ENCODE measurements around the gene EVA1C. TPM values are rescaled to one million over a fixed set of nuclear protein-coding genes. Genes with fewer than 3 reads are reported as not detected.
A peak's percentile ranks its signal among the peaks of the same experiment; 100 is the strongest.

Gene EVA1C
- total and polyA plus RNA-seq, 9 of the 15 experiments (the other 6 are each of a cell fraction or from before 2014, with no cell fraction given) = 0.22 TPM; not detected in 8

DNA sequence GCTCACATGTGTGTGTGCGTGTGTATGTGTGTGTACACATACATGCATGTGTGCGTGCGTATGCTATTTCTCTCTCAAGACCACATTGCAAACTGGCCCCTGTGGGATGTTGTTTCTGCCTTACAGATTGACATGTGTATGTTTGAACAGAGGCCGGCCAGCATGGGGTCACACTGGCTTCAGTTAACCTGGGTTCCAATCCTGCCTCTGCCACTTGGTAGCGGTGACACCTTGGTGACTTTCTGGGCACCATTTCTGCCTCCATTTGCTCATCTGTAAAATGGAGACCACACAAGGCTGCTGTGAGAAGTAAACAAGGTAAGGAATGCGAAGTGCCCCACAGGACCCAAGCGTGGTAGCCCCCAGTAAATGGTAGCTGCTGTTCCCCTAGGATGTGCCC lies 121.1 kb downstream of the EVA1C start:
- H3K36me3 ChIP-seq (ENCODE audit: control insufficient read depth, insufficient read depth, low read length) = no peaks in the 10 kb centered on the region
- no TSS peak for BruUV-seq (replicated peaks)
- H3K4me3 ChIP-seq = no peak overlapping the region
- H2AFZ ChIP-seq (ENCODE audit: low read depth, low read length) = no peak overlapping the region
- no peak for FAIRE-seq
- H3K9me1 ChIP-seq (ENCODE audit: control insufficient read depth, insufficient read depth, low read length) = no peaks in the 10 kb centered on the region
- ChIA-PET CTCF (ENCODE audit: low intra/inter-chr PET ratio) (no interaction called here), POLR2A (no interaction called here)
- no peaks in the 10 kb centered on the region; the same call in 1 of the 2 replicates for H3K9me3 ChIP-seq (replicated peaks; ENCODE audit: control insufficient read depth, insufficient read depth, low read depth, low read length)
- H3K9ac ChIP-seq (ENCODE audit: insufficient read depth in 1 of 2, low read depth in 2 of 2, low read length in 2 of 2) = no peak overlapping the region
- DNase-seq (ENCODE audit: extremely low read depth in 1 of 4, low spot score in 3 of 4) = no peak
- no peaks in the 10 kb centered on the region; a peak in 2 of 5 replicates for H3K4me1 ChIP-seq (replicated peaks in 1 of 2; ENCODE audit: control insufficient read depth in 2 of 2, insufficient read depth in 2 of 2, low read length in 2 of 2)
- no peak overlapping the region; the same call in 2 of the 3 replicates for H3K27ac ChIP-seq (ENCODE audit: extremely low read depth, low read depth, low read length)
- H3K4me2 ChIP-seq (ENCODE audit: insufficient read depth, low read length) = no peak overlapping the region
- H3K27me3 ChIP-seq (ENCODE audit: control insufficient read depth in 2 of 2, insufficient read depth in 2 of 2, low read length in 2 of 2) = peaks cover 0 to 16% of the 10 kb centered on the region in 2 experiments; a peak in 3 of 5 replicates
- H4K20me1 ChIP-seq (replicated peaks; ENCODE audit: control insufficient read depth, insufficient read depth, low read length) = no peaks in the 10 kb centered on the region
- intact Hi-C loops (cut with micrococcal nuclease) = no loop called here
- in situ Hi-C loops (cut with MboI) = no loop called here
- ATAC-seq = no peak
- H3K79me2 ChIP-seq (ENCODE audit: control insufficient read depth, insufficient read depth, low read length) = no peaks in the 10 kb centered on the region
- 26% methylated on average over 7 of the region's 7 CpGs for WGBS (ENCODE audit: insufficient coverage, low coverage, missing lambda C conversion rate)
- TF ChIP-seq RBM14 (IDR thresholded peaks at IDR 0.05; ENCODE audit: borderline replicate concordance, insufficient read depth, low read depth, low read length) = no peak
- TF ChIP-seq ZKSCAN3 (CRISPR knock-in tag; IDR thresholded peaks at IDR 0.05) = no peak
- TF ChIP-seq SRSF1 (IDR thresholded peaks at IDR 0.05; ENCODE audit: low read depth, low read length) = no peak
- TF ChIP-seq ZNF140 (CRISPR knock-in tag; IDR thresholded peaks at IDR 0.05) = no peak
- TF ChIP-seq SP2 (IDR thresholded peaks at IDR 0.05; ENCODE audit: extremely low read depth, low read depth, low read length, poor library complexity, severe bottlenecking) = no peak
- TF ChIP-seq PML (IDR thresholded peaks at IDR 0.05; ENCODE audit: low read length) = no peak

DNA sequence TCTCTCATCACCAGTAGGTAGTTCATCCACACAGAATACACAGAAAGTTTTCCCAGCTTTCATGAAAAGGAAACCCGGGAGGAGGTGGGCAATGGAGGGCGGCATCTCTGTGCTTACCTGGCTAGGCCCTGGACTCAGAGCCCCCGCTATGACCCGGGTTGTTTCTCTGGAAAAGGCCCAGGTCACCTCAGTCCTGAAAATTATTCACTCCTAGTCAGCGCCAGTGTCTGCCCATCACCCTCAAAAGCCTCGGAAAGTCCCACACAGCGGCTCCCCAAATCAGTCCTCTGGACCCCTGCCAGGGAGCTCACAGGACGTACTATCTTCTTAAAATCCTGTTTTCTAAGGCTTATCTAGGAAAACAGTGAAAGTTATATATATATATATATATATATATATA lies 121.6 kb downstream of the EVA1C start:
- Histone ChIP-seq H2AFZ (ENCODE audit: low read depth, low read length) (no peak overlapping the region), H3K4me1 (replicated peaks in 1 of 2; ENCODE audit: control insufficient read depth in 2 of 2, insufficient read depth in 2 of 2, low read length in 2 of 2) (no peaks in the 10 kb centered on the region; a peak in 2 of 5 replicates), H3K4me3 (no peak overlapping the region), H4K20me1 (replicated peaks; ENCODE audit: control insufficient read depth, insufficient read depth, low read length) (no peaks in the 10 kb centered on the region), H3K9me3 (replicated peaks; ENCODE audit: control insufficient read depth, insufficient read depth, low read depth, low read length) (no peaks in the 10 kb centered on the region; the same call in 1 of the 2 replicates), H3K36me3 (ENCODE audit: control insufficient read depth, insufficient read depth, low read length) (no peaks in the 10 kb centered on the region), H3K27me3 (ENCODE audit: control insufficient read depth in 2 of 2, insufficient read depth in 2 of 2, low read length in 2 of 2) (peaks cover 0 to 16% of the 10 kb centered on the region in 2 experiments; a peak in 3 of 5 replicates), H3K9me1 (ENCODE audit: control insufficient read depth, insufficient read depth, low read length) (no peaks in the 10 kb centered on the region), H3K27ac (ENCODE audit: extremely low read depth, low read depth, low read length) (no peak overlapping the region), H3K79me2 (ENCODE audit: control insufficient read depth, insufficient read depth, low read length) (no peaks in the 10 kb centered on the region), H3K9ac (ENCODE audit: insufficient read depth in 1 of 2, low read depth in 2 of 2, low read length in 2 of 2) (no peak overlapping the region), H3K4me2 (ENCODE audit: insufficient read depth, low read length) (no peak overlapping the region)
- no peak for FAIRE-seq
- ChIA-PET CTCF (ENCODE audit: low intra/inter-chr PET ratio) (no interaction called here), POLR2A (no interaction called here)
- no peak for DNase-seq (ENCODE audit: extremely low read depth in 1 of 4, low spot score in 3 of 4)
- in situ Hi-C loops (cut with MboI) = no loop called here
- TF ChIP-seq STAG1 (CRISPR knock-in tag; IDR thresholded peaks at IDR 0.05; ENCODE audit: borderline replicate concordance) = no peak
- 0 out of 2 replicates have a peak, but pooled peaks have one; percentile 9 for TF ChIP-seq NFIC (IDR thresholded peaks at IDR 0.05)
- intact Hi-C loops (cut with micrococcal nuclease) = no loop called here
- BruUV-seq (replicated peaks) = no TSS peak
- WGBS (ENCODE audit: insufficient coverage, low coverage, missing lambda C conversion rate) = 22% methylated on average over 8 of the region's 8 CpGs
- no peak for ATAC-seq
